Measurements from ENCODE around the gene CINP. TPM values are rescaled to one million over a fixed set of nuclear protein-coding genes. Genes with fewer than 3 reads are reported as not detected.

CINP gene
- total and polyA plus RNA-seq, 9 of the 15 experiments (the other 6 are each of a cell fraction or from before 2014, with no cell fraction given): 36.3 to 63.2 (median 43.7) TPM

DNA sequence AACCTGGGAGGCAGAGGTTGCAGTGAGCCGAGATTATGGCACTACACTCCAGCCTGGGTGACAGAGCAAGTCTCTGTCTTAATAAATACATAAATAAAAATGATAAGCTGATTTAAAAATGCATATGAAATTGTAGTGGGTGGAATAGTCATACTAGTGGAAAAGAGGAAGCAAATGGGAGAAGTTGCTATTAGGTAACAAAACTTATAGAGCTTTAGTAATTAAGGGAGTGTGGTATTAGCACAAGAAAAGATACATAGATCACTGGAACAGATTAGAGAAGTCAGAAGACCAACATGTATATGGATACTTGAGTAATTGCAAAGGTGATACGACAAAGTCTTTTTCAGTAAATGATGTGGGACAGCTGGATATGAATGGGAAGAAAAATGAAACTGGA is 26.6 kb upstream of the CINP start:
- no peak for ATAC-seq
- no peaks in the 10 kb centered on the region; the same call in 2 of the 3 replicates for H3K79me2 ChIP-seq (ENCODE audit: control insufficient read depth, insufficient read depth, low read length)
- H3K27me3 ChIP-seq (ENCODE audit: control insufficient read depth in 2 of 2, insufficient read depth in 2 of 2, low read length in 2 of 2): no peaks in the 10 kb centered on the region
- DNase-seq (ENCODE audit: extremely low read depth in 1 of 4, low spot score in 3 of 4): no peak
- no peak overlapping the region for H2AFZ ChIP-seq (ENCODE audit: low read depth, low read length)
- H3K4me1 ChIP-seq (replicated peaks in 1 of 2; ENCODE audit: control insufficient read depth in 2 of 2, insufficient read depth in 2 of 2, low read length in 2 of 2): peaks cover 0 to 4% of the 10 kb centered on the region in 2 experiments; a peak in 1 of 5 replicates
- no peaks in the 10 kb centered on the region for H3K9me1 ChIP-seq (ENCODE audit: control insufficient read depth, insufficient read depth, low read length)
- no peak for TF ChIP-seq MCM7 (IDR thresholded peaks at IDR 0.05)
- no peak for TF ChIP-seq PYGO2 (tag; IDR thresholded peaks at IDR 0.05)
- no peak for TF ChIP-seq MCM5 (IDR thresholded peaks at IDR 0.05; ENCODE audit: low read depth)
- TF ChIP-seq NONO (IDR thresholded peaks at IDR 0.05; ENCODE audit: low read depth in 2 of 2, low read length in 1 of 2): no peak
- TF ChIP-seq GATAD2B (IDR thresholded peaks at IDR 0.05; ENCODE audit: borderline replicate concordance): no peak
- TF ChIP-seq, protein P1, sequence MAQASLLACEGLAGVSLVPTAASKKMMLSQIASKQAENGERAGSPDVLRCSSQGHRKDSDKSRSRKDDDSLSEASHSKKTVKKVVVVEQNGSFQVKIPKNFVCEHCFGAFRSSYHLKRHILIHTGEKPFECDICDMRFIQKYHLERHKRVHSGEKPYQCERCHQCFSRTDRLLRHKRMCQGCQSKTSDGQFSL (CRISPR knock-in tag; IDR thresholded peaks at IDR 0.05): no peak
- TF ChIP-seq, protein P1 (tag; IDR thresholded peaks at IDR 0.05): no peak
- TF ChIP-seq ARID3B (CRISPR knock-in tag; IDR thresholded peaks at IDR 0.05; ENCODE audit: borderline replicate concordance): no peak
- POLR2A ChIA-PET: interaction anchor here (0.6 kb wide), 1 partner anchor 112 kb away, joined by 3 read pairs; no protein-coding TSS in a partner anchor
- no peaks in the 10 kb centered on the region for H3K36me3 ChIP-seq (ENCODE audit: control insufficient read depth, insufficient read depth, low read length)
- CTCF ChIA-PET (ENCODE audit: low intra/inter-chr PET ratio): interaction anchor here (0.6 kb wide), 1 partner anchor 120 kb away, joined by 5 read pairs; no protein-coding TSS in a partner anchor
- no peaks in the 10 kb centered on the region for H4K20me1 ChIP-seq (replicated peaks; ENCODE audit: control insufficient read depth, insufficient read depth, low read length)
- H3K9me3 ChIP-seq (replicated peaks; ENCODE audit: control insufficient read depth, insufficient read depth, low read depth, low read length): no peaks in the 10 kb centered on the region
- no peak overlapping the region for H3K4me3 ChIP-seq
- in situ Hi-C loops (cut with MboI) (no loop called here), intact Hi-C loops (cut with micrococcal nuclease) (no loop called here)
- FAIRE-seq: no peak
- no peak overlapping the region for H3K27ac ChIP-seq (ENCODE audit: extremely low read depth, low read depth, low read length)
- no peak overlapping the region for H3K4me2 ChIP-seq (ENCODE audit: insufficient read depth, low read length)
- WGBS (ENCODE audit: insufficient coverage, low coverage, missing lambda C conversion rate): 30% methylated on average over 2 of the region's 2 CpGs
- BruUV-seq (replicated peaks): no TSS peak
- no peak overlapping the region for H3K9ac ChIP-seq (ENCODE audit: insufficient read depth in 1 of 2, low read depth in 2 of 2, low read length in 2 of 2)
